GM12875 (cell line): ENCODE results near the gene NR2C2AP.

Experiments
- H3K4me3 ChIP-seq: one replicate; pipeline ENCODE4 v1.5.1; 2011; ENCODE audit warnings: low read depth, low read length, control low read depth
- CTCF ChIP-seq: IDR thresholded peaks from 2 replicates; pipeline ENCODE4 v1.5.1; 2011; ENCODE audit warnings: low read depth, mild to moderate bottlenecking, control low read depth, inconsistent platforms, low read length, moderate library complexity, borderline replicate concordance; ENCODE audit not compliant: insufficient read depth

The NR2C2AP gene

GRCh38 chr19:19157808-19158207, 45.4 kb downstream of the NR2C2AP start:
- TF ChIP-seq CTCF = no peak
- H3K4me3 ChIP-seq = no peak overlapping the region

GRCh38 chr19:19155495-19156219, 47.6 kb downstream of the NR2C2AP start:
- TF ChIP-seq CTCF = no peak
- peak overlapping the region; percentile 15 for H3K4me3 ChIP-seq

GRCh38 chr19:19154768-19155494, 48.3 kb downstream of the NR2C2AP start:
- H3K4me3 ChIP-seq = no peak overlapping the region
- TF ChIP-seq CTCF = no peak

- no peak overlapping the region for H3K4me3 ChIP-seq
- no peak for TF ChIP-seq CTCF
These were observed 50.4 kb downstream of the NR2C2AP start for GRCh38 chr19:19152668-19153384.

- no peak for TF ChIP-seq CTCF
- no peak overlapping the region for H3K4me3 ChIP-seq
These were observed 51.8 kb downstream of the NR2C2AP start for GRCh38 chr19:19151418-19151817.
